Mesendoderm (in vitro differentiated cells): Measurements from ENCODE around the gene STARD9.
A peak's percentile ranks its signal among the peaks of the same experiment; 100 is the strongest.

Source experiments
- DNase-seq: peaks from one replicate; pipeline ENCODE4 v3.0.0; 2013
- H2AK5ac ChIP-seq: 2 replicates; pipeline ENCODE4 v1.6.1; 2013; ENCODE audit warnings: low read length, inconsistent platforms
- H2BK120ac ChIP-seq: 2 replicates; pipeline ENCODE4 v1.6.1; 2013; ENCODE audit warnings: low read depth, mild to moderate bottlenecking, low read length, moderate library complexity, mixed read lengths
- H2BK15ac ChIP-seq: replicated peaks from 2 replicates; pipeline ENCODE4 v1.6.1; 2013; ENCODE audit warnings: low read depth, mild to moderate bottlenecking, moderate library complexity
- H2BK5ac ChIP-seq: 2 replicates; pipeline ENCODE4 v1.6.1; 2013; ENCODE audit warnings: low read length, inconsistent platforms
- H3K18ac ChIP-seq: 2 replicates; pipeline ENCODE4 v1.6.1; 2013; ENCODE audit warnings: mild to moderate bottlenecking, low read length, mixed read lengths
- H3K23ac ChIP-seq: one replicate; pipeline ENCODE4 v1.6.1; 2013; ENCODE audit warnings: low read length
- H3K27ac ChIP-seq: 2 replicates; pipeline ENCODE4 v1.5.1; 2013; ENCODE audit warnings: low read depth, mild to moderate bottlenecking, inconsistent platforms, low read length, moderate library complexity
- H3K27me3 ChIP-seq: 2 replicates; pipeline ENCODE4 v1.6.1; 2013; ENCODE audit warnings: low read length, control low read depth, mild to moderate bottlenecking, inconsistent platforms; ENCODE audit not compliant: insufficient read depth, poor library complexity
- H3K36me3 ChIP-seq: 2 replicates; pipeline ENCODE4 v1.6.1; 2013; ENCODE audit warnings: low read length, inconsistent platforms; ENCODE audit not compliant: control insufficient read depth, insufficient read depth
- H3K4ac ChIP-seq: one replicate; pipeline ENCODE4 v1.6.1; 2013; ENCODE audit warnings: low read depth, mild to moderate bottlenecking, low read length, moderate library complexity
- H3K4me1 ChIP-seq: 2 replicates; pipeline ENCODE4 v1.6.1; 2013; ENCODE audit warnings: low read depth, low read length, inconsistent platforms; ENCODE audit not compliant: control insufficient read depth
- H3K4me2 ChIP-seq: 2 replicates; pipeline ENCODE4 v1.6.1; 2013; ENCODE audit warnings: low read length
- H3K4me3 ChIP-seq: 2 replicates; pipeline ENCODE4 v1.5.1; 2013; ENCODE audit warnings: mild to moderate bottlenecking, low read length
- H3K56ac ChIP-seq: one replicate; pipeline ENCODE4 v1.6.1; 2013; ENCODE audit warnings: low read length
- H3K79me1 ChIP-seq: 2 replicates; pipeline ENCODE4 v1.6.1; 2013; ENCODE audit warnings: low read length, inconsistent platforms
- H3K79me2 ChIP-seq: 2 replicates; pipeline ENCODE4 v1.6.1; 2013; ENCODE audit warnings: mild to moderate bottlenecking, low read length; ENCODE audit not compliant: control insufficient read depth, insufficient read depth
- H3K9ac ChIP-seq: 2 replicates; pipeline ENCODE4 v1.6.1; 2013; ENCODE audit warnings: low read length, inconsistent platforms
- H4K5ac ChIP-seq: one replicate; pipeline ENCODE4 v1.6.1; 2013; ENCODE audit warnings: low read length
- H4K8ac ChIP-seq: one replicate; pipeline ENCODE4 v1.6.1; 2013; ENCODE audit warnings: low read depth, mild to moderate bottlenecking, control low read depth, low read length, moderate library complexity
- WGBS: extraction: QIAGEN DNeasy Blood & Tissue Kit; methylation state at CpG from one replicate; pipeline ENCODE4 v1.1.7; 2013; ENCODE audit warnings: low lambda C conversion rate, missing lambda C conversion rate; ENCODE audit not compliant: insufficient coverage; ENCODE audit errors: extremely low coverage; 5-methylcytosine and 5-hydroxymethylcytosine counted together

STARD9 gene

DNA sequence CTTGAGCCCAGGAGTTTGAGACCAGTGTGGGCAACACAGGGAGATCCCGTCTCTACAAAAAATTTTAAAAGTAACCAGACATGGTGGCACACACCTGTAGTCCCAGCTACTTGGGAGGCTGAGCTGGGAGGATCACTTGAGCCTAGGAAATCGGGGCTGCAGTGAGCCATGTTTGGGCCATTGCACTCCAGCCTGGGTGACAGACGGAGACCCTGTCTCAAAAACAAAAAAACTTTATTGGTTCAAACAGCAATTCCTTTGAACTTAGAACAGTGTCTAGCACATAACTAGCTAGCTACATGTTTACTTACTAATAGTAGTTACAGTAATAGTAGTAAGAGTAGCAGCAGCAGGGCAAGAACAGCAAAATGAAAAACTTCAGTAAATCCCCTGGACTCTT lies 16.7 kb upstream of the STARD9 start:
- Histone ChIP-seq H3K27ac (no peak overlapping the region), H4K5ac (no peak overlapping the region), H3K36me3 (no peaks in the 10 kb centered on the region), H3K4me3 (no peak overlapping the region), H2BK5ac (no peak overlapping the region), H3K4me2 (no peak overlapping the region), H2BK120ac (no peak overlapping the region), H3K79me1 (peaks cover 2% of the 10 kb centered on the region), H3K27me3 (no peaks in the 10 kb centered on the region), H3K4ac (no peak overlapping the region), H4K8ac (no peak overlapping the region), H3K18ac (no peak overlapping the region), H3K56ac (no peak overlapping the region), H2AK5ac (no peak overlapping the region), H2BK15ac (no peak overlapping the region), H3K23ac (no peak overlapping the region), H3K9ac (no peak overlapping the region), H3K79me2 (peaks cover 2% of the 10 kb centered on the region), H3K4me1 (no peaks in the 10 kb centered on the region)
- no CpG with 5 or more reads among the region's 3 CpGs for WGBS
- DNase-seq = no peak

DNA sequence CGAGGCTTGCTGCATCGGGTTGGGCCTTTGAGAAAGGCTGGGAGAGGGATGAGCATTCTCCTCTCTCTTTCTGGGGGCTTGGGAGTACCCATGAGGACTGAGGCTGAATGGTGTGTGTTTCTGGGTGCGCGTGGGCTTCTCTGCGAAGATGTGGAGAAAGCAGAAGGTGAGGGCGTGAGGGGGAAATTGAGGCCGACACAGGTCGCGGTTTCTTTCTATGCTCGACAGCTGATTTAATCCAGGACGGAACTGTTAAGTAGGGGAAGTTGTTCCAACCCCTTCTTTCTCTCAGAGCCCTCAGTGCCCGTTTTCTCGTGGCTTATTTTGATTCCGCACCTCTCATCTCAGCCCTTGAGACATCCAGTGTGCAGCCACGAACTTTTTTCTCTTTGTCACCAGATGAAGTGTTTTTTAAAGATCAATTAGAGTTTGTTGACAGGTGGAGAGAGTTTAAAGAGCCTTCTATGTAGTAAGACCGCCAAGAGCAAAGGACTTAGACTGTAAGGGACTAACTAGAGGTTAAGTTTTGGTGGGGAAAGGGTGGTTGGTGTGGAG lies 711 bp downstream of the STARD9 start:
- Histone ChIP-seq H2BK120ac (no peak overlapping the region), H3K4me2 (peak overlapping the region; percentile 85), H3K4me1 (no peaks in the 10 kb centered on the region), H3K79me1 (no peaks in the 10 kb centered on the region), H3K79me2 (no peaks in the 10 kb centered on the region), H3K36me3 (no peaks in the 10 kb centered on the region), H3K23ac (no peak overlapping the region), H3K56ac (peak overlapping the region; percentile 88), H3K27ac (no peak overlapping the region), H3K27me3 (no peaks in the 10 kb centered on the region), H2BK5ac (peak overlapping the region; percentile 19), H3K9ac (peak overlapping the region; percentile 76), H3K18ac (peak overlapping the region; percentile 33), H4K8ac (no peak overlapping the region), H3K4me3 (peak overlapping the region; percentile 53), H2BK15ac (no peak overlapping the region), H4K5ac (no peak overlapping the region), H3K4ac (no peak overlapping the region), H2AK5ac (no peak overlapping the region)
- no peak for DNase-seq
- no CpG with 5 or more reads among the region's 16 CpGs for WGBS

DNA sequence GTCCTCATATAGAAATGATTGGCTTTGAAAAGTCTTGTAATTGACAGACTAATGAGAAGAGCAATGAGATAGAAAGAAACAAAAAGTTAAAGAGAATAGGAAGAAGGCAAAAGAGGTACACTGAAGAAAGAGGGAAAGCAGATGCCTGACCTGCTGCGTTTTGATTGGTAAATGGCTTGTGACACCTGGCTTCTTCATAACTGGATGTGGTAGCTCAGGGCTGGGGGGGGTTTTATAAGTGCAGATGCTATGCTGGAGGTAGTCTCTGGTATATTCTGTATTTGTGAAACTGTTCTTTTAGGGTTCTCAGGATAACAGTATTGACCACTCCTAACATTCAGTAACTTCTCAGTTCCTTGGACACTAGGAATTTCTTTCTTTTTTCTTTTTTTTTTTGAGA lies 1.4 kb downstream of the STARD9 start:
- no peak overlapping the region for H4K5ac ChIP-seq
- H3K18ac ChIP-seq = no peak overlapping the region
- no peak overlapping the region for H3K4me3 ChIP-seq
- no peak overlapping the region for H3K9ac ChIP-seq
- H2BK120ac ChIP-seq = no peak overlapping the region
- DNase-seq = no peak
- no peak overlapping the region for H3K23ac ChIP-seq
- H4K8ac ChIP-seq = no peak overlapping the region
- H3K56ac ChIP-seq = no peak overlapping the region
- no peaks in the 10 kb centered on the region for H3K36me3 ChIP-seq
- H2BK5ac ChIP-seq = no peak overlapping the region
- H3K27ac ChIP-seq = no peak overlapping the region
- no peak overlapping the region for H2AK5ac ChIP-seq
- no peak overlapping the region for H3K4me2 ChIP-seq
- no peak overlapping the region for H2BK15ac ChIP-seq
- H3K27me3 ChIP-seq = no peaks in the 10 kb centered on the region
- no CpG with 5 or more reads among the region's 1 CpG for WGBS
- H3K79me2 ChIP-seq = no peaks in the 10 kb centered on the region
- H3K79me1 ChIP-seq = no peaks in the 10 kb centered on the region
- H3K4me1 ChIP-seq = no peaks in the 10 kb centered on the region
- no peak overlapping the region for H3K4ac ChIP-seq

DNA sequence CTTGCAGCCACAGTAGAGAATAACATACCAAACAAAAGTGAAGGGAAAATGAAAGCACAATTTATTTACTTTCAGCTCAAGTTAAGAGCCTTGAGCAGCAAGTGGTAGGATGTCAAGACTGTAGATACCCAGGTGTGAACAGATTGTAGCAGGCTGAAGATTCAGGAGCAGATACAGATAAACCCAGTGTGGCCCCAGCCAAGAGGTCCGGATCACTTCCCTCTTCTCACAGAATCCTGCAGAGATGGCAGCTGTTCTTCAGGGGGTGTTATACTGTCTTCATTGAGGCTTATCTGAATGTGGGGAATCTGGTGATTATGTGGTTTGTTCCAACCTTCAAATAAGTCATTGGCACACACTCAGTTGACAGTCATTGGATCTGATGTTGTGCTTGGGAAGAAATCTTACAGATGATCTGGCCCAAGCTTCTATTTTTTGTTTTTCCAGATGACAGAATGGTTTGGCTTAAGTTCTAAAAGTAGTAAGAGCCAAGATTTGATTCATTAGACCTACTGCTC lies 2.2 kb downstream of the STARD9 start:
- Histone ChIP-seq H3K36me3 (no peaks in the 10 kb centered on the region), H4K8ac (no peak overlapping the region), H2AK5ac (no peak overlapping the region), H3K27ac (no peak overlapping the region), H2BK5ac (no peak overlapping the region), H3K56ac (no peak overlapping the region), H3K4me1 (no peaks in the 10 kb centered on the region), H3K4me2 (no peak overlapping the region), H3K18ac (no peak overlapping the region), H3K9ac (no peak overlapping the region), H2BK15ac (no peak overlapping the region), H3K4me3 (no peak overlapping the region), H3K79me2 (no peaks in the 10 kb centered on the region), H3K79me1 (no peaks in the 10 kb centered on the region), H4K5ac (no peak overlapping the region), H2BK120ac (no peak overlapping the region), H3K23ac (no peak overlapping the region), H3K27me3 (no peaks in the 10 kb centered on the region), H3K4ac (no peak overlapping the region)
- DNase-seq = peak; percentile 94
- no CpG with 5 or more reads among the region's 1 CpG for WGBS

DNA sequence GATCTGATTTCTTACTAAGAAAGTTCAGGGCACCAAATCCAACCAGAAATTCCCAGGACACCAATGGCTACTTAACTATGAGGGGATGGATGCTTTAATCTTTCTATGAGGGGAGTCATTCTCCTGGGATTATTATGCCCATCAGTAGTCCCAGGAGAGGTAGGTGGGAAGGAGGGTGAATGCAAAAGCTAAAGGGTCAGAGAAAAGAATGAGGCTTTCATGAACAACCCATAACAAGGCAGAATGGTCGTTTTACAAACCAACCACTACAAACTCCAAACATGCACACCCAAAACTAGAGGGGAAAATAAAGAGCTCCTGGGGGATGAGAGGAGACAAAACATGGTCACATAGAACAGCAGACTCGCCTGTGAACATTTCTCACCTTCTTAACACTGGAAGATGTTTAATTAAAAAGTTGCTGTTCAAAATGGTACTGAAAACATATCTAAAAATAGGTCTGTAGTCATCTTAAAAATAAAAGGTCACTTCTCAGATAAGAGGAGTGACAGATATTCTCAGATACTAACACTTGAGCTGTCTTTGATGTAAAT lies 3.7 kb downstream of the STARD9 start:
- Histone ChIP-seq H3K79me1 (no peaks in the 10 kb centered on the region), H2BK120ac (no peak overlapping the region), H3K4me3 (no peak overlapping the region), H3K27ac (no peak overlapping the region), H2AK5ac (no peak overlapping the region), H3K4me2 (no peak overlapping the region), H3K23ac (no peak overlapping the region), H3K79me2 (no peaks in the 10 kb centered on the region), H3K18ac (no peak overlapping the region), H4K5ac (no peak overlapping the region), H3K36me3 (no peaks in the 10 kb centered on the region), H3K4me1 (peaks cover 4% of the 10 kb centered on the region), H3K27me3 (no peaks in the 10 kb centered on the region), H2BK15ac (no peak overlapping the region), H4K8ac (no peak overlapping the region), H3K4ac (no peak overlapping the region), H2BK5ac (no peak overlapping the region), H3K56ac (no peak overlapping the region), H3K9ac (no peak overlapping the region)
- WGBS = no CpG with 5 or more reads among the region's 2 CpGs
- no peak for DNase-seq

DNA sequence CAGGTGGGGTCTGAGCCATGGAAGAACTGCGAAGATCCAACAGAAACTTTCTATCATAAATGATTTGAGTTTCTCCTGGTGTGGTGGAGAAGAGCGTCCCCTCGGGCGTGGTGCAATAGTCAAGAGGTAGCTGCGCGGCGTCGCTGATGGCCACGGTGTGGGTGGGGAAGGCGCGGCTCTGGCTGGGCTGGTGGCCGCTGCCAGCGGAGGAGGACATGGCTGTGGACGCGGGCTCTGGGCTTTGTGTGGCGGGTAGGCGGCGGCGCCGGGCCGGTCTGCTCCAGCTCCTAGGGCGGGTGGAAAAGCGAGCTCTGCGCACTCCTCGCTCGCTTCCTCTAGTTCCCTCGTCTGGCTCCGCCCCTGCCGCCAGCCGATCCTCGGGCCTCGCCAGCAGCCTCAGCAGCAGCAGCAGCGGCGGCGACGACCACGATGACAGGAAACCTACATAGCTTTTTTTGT lies 5.9 kb downstream of the STARD9 start:
- Histone ChIP-seq H3K4me3 (no peak overlapping the region), H3K79me1 (no peaks in the 10 kb centered on the region), H4K5ac (no peak overlapping the region), H3K36me3 (no peaks in the 10 kb centered on the region), H2BK15ac (no peak overlapping the region), H3K27ac (no peak overlapping the region), H3K9ac (peak overlapping the region; percentile 71), H3K56ac (peak overlapping the region; percentile 91), H3K4ac (no peak overlapping the region), H2AK5ac (no peak overlapping the region), H3K27me3 (no peaks in the 10 kb centered on the region), H3K4me2 (peak overlapping the region; percentile 81), H3K4me1 (peaks cover 9% of the 10 kb centered on the region), H3K18ac (no peak overlapping the region), H4K8ac (no peak overlapping the region), H2BK5ac (no peak overlapping the region), H2BK120ac (no peak overlapping the region), H3K23ac (no peak overlapping the region), H3K79me2 (no peaks in the 10 kb centered on the region)
- DNase-seq = peak; percentile 91
- no CpG with 5 or more reads among the region's 37 CpGs for WGBS
